Osteocyte (in vitro differentiated cells): ENCODE data around the gene NCK2. TPM values are rescaled to one million over a fixed set of nuclear protein-coding genes. Genes with fewer than 3 reads are reported as not detected.

ENCODE experiments used
- DNase-seq: peaks from one replicate; pipeline ENCODE4 v3.0.0; 2021; ENCODE audit warnings: mixed read lengths; ENCODE audit not compliant: unreplicated experiment; ENCODE audit errors: extremely low spot score
- H3K27ac Mint-ChIP-seq: one replicate; pipeline ENCODE4 v1.8.0; 2021; ENCODE audit warnings: mild to moderate bottlenecking, mixed read lengths; ENCODE audit not compliant: unreplicated experiment
- H3K27me3 Mint-ChIP-seq: one replicate; pipeline ENCODE4 v1.8.0; 2021; ENCODE audit warnings: mixed read lengths; ENCODE audit not compliant: unreplicated experiment
- H3K36me3 Mint-ChIP-seq: one replicate; pipeline ENCODE4 v1.8.0; 2021; ENCODE audit warnings: mixed read lengths; ENCODE audit not compliant: unreplicated experiment
- H3K4me1 Mint-ChIP-seq: one replicate; pipeline ENCODE4 v1.8.0; 2021; ENCODE audit warnings: mixed read lengths; ENCODE audit not compliant: unreplicated experiment
- H3K4me3 Mint-ChIP-seq: one replicate; pipeline ENCODE4 v1.8.0; 2021; ENCODE audit warnings: mild to moderate bottlenecking, moderate library complexity, mixed read lengths; ENCODE audit not compliant: unreplicated experiment
- H3K9me3 Mint-ChIP-seq: one replicate; pipeline ENCODE4 v1.8.0; 2021; ENCODE audit warnings: mixed read lengths; ENCODE audit not compliant: unreplicated experiment
- CTCF ChIP-seq: fragments of 200-600 bp; sonication (generic); IDR thresholded peaks from 2 replicates; pipeline ENCODE4 v1.5.0; 2021; ENCODE audit warnings: antibody characterized with exemption, mild to moderate bottlenecking, moderate library complexity
- total RNA-seq: library from RNA; stranded (reverse); gene quantifications from 2 replicates; pipeline ENCODE4 v1.2.1, GENCODE V29; 2021

The NCK2 gene
- total RNA-seq, 1 donor from 2014 or later, result 39.5 TPM

GRCh38 chr2:105731511-105731910 lies 13.2 kb upstream of the NCK2 start:
- no peaks in the 10 kb centered on the region for H3K36me3 Mint-ChIP-seq
- peaks cover 8% of the 10 kb centered on the region for H3K4me1 Mint-ChIP-seq
- H3K27ac Mint-ChIP-seq, result no peak overlapping the region
- TF ChIP-seq CTCF, result no peak
- DNase-seq, result no peak
- peaks cover 16% of the 10 kb centered on the region for H3K27me3 Mint-ChIP-seq
- H3K9me3 Mint-ChIP-seq, result peaks cover 4% of the 10 kb centered on the region
- no peak overlapping the region for H3K4me3 Mint-ChIP-seq

- H3K9me3 Mint-ChIP-seq, result no peaks in the 10 kb centered on the region
- H3K4me1 Mint-ChIP-seq, result peaks cover 8% of the 10 kb centered on the region
- no peak for TF ChIP-seq CTCF
- H3K36me3 Mint-ChIP-seq, result no peaks in the 10 kb centered on the region
- no peak overlapping the region for H3K27ac Mint-ChIP-seq
- DNase-seq, result no peak
- no peak overlapping the region for H3K4me3 Mint-ChIP-seq
- H3K27me3 Mint-ChIP-seq, result peaks cover 16% of the 10 kb centered on the region
Measured at GRCh38 chr2:105732101-105732500, 12.6 kb upstream of the NCK2 start.

- H3K9me3 Mint-ChIP-seq, result no peaks in the 10 kb centered on the region
- H3K4me1 Mint-ChIP-seq, result peaks cover 8% of the 10 kb centered on the region
- peaks cover 16% of the 10 kb centered on the region for H3K27me3 Mint-ChIP-seq
- H3K27ac Mint-ChIP-seq, result no peak overlapping the region
- no peak for DNase-seq
- no peaks in the 10 kb centered on the region for H3K36me3 Mint-ChIP-seq
- TF ChIP-seq CTCF, result no peak
- H3K4me3 Mint-ChIP-seq, result no peak overlapping the region
Measured at GRCh38 chr2:105732955-105733607, 11.6 kb upstream of the NCK2 start.

GRCh38 chr2:105733875-105734274 lies 10.8 kb upstream of the NCK2 start:
- no peak for TF ChIP-seq CTCF
- Mint-ChIP-seq H3K27me3 (peaks cover 16% of the 10 kb centered on the region), H3K4me1 (peaks cover 8% of the 10 kb centered on the region), H3K4me3 (no peak overlapping the region), H3K27ac (no peak overlapping the region), H3K36me3 (no peaks in the 10 kb centered on the region), H3K9me3 (no peaks in the 10 kb centered on the region)
- no peak for DNase-seq

- peaks cover 13% of the 10 kb centered on the region for H3K27me3 Mint-ChIP-seq
- H3K9me3 Mint-ChIP-seq, result no peaks in the 10 kb centered on the region
- no peak for DNase-seq
- no peak overlapping the region for H3K4me3 Mint-ChIP-seq
- no peak overlapping the region for H3K27ac Mint-ChIP-seq
- H3K4me1 Mint-ChIP-seq, result peaks cover 16% of the 10 kb centered on the region
- no peak for TF ChIP-seq CTCF
- peaks cover 3% of the 10 kb centered on the region for H3K36me3 Mint-ChIP-seq
Measured at GRCh38 chr2:105734762-105735538, 9.8 kb upstream of the NCK2 start.
